NCI-H82 (cell line): ENCODE measurements around the gene CHCHD3.

Experiments
- DNase-seq: peaks from one replicate; lab custom pipeline; 2025; lab: John Stamatoyannopoulos, UW

CHCHD3 gene

DNA sequence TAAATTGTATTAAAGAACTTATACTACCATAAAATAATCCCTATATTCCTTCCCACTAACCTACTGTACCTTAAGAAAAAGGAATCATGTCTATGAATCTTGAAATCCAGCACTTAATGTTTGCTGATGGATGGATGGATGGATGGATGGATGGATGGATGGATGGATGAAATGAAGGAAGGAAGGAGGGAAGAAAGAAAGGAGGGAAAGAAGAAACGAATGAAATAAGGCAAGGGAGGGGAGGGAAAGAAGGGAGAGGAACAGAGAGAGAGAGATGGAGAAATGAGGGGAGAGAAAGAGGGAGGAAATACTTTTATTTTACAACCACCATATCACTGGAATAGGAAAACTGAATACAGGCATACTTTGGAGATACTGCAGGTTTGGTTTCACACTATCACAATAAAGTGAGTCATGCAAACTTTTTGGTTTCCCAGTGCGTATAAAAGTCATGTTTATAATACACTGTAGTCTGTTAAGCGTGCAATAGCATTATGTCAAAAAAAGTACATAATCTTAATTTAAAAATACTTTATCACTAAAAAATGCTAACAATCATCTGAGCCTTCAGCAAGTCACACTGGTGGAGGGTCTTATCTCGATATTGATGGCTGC, 219.8 kb downstream of the CHCHD3 start:
- no peak for DNase-seq

DNA sequence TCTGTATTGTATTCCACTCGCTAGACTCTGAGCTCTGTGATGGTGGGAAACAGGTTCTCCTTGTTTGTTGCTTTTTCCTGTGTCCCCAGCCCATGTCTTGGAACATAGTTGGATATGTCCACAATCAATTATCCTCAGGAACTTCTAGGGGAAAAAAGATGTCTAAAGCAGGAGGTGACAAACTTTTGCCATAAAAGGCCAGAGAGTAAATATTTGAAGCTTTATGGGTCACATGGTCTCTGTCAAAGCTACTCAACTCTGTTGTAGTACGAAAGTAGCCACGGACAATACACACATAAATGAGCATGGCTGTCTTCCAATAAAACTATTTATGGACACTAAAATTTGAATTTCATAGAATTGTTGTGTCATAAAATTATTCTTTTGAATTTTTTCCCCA, 220.5 kb downstream of the CHCHD3 start:
- no peak for DNase-seq

DNA sequence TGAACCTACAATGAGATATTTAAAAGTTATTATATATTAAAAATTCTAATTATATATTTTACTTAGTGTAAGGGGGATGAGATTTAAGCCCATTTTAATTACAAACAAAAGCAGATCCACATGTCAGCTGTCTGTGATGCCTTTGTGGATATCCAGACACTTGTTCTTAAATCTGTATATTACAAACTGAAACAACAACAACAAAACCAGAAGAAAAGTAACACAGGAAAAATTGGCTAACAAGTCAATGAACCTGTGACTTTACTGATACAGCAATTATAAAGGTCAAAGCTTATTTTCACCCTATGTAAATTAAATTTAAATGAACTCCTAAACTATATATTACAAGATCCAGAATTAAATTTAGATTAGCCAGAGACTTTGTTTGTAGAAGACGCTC, 222.7 kb downstream of the CHCHD3 start:
- no peak for DNase-seq

DNA sequence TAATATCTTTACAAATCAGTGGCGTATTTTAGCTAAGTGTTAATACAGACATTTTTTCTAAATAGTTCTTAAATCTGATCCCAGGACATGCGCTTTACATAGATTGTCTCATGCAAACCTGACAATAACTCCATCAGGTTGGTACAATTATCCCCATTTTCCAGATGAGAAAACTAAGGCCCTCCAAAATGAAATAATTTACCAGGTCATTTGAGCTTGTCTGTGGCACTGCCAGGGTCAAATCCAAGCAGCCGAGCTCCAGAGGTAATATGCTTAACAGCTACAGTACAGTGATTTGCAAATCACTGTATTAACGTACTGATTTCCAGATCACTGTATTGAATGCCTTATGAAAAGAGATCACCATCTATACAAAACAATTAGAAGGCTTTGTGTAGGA, 223.1 kb downstream of the CHCHD3 start:
- no peak for DNase-seq

DNA sequence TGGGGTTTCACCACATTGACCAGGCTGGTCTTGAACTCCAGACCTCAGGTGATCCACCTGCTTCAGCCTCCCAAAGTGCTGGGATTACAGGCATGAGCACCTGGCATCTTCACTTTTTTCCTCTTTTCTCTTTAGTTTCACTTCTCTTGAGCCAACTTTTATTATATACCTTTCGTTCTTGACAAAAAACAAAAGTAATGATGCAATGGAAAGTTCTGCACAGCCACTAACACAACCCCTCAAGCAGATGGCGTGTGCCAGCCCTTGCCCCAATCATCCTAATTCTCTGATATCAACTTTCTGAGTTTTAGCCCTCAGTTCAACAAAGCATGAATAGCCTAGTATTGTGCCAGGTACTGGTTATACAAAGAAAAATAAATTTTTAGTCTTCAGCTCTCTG, 223.6 kb downstream of the CHCHD3 start:
- DNase-seq: no peak

DNA sequence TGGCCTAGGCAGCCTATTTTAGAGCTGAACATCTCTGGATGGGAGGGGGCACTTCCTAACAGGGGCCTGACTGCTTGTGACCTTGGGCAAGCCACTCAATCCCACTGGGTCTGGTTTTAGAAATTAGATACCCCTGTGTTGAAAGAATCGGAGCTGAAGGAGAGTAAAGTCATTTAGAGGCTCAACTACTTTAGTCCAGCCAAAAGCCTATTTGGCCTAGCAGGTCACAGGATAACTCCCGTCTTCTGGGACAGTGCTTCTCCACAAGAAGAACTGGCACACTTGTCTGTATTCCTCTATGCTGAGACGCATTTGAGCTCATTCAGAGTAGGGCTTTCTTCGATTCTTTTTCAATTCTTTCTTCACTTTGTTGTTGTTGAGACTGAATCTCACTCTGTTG, 224.2 kb downstream of the CHCHD3 start:
- DNase-seq: no peak

DNA sequence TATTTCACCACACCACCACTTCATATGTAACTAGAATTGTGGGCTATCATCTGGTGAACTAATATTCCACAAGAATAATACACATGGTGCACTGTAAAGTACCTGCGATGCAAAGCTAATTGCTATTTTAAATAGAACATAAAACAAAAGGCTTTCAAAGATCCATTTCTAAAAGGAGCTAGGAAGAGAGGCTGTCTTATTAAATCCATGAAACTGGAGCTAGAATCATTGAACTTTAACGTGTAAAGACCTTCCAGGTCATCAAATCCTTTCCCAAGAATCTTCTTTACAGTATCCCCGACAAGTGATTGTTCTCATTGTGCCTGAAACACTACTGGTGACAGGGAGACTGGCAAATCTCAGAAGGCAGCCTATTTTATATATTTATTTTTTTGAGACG, 224.9 kb downstream of the CHCHD3 start:
- no peak for DNase-seq

DNA sequence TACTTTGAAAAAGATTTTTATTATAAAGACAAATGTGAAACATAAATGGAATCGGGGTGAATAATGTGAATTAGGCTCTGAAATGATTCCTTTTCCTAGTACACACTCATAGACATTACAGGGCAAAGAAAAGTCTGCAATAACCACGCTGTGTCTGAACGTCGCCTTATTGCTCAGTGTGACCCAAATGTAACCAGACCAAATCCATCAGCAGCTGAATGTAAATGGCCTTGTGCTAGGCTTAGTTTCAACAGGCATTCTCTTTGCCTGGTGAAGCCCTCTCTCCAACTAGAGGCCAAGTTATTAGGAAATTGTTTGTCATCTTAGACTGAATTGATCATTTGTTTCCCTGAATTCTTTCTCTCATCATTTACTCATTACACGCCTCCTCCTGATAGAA, 225.5 kb downstream of the CHCHD3 start:
- DNase-seq: no peak

DNA sequence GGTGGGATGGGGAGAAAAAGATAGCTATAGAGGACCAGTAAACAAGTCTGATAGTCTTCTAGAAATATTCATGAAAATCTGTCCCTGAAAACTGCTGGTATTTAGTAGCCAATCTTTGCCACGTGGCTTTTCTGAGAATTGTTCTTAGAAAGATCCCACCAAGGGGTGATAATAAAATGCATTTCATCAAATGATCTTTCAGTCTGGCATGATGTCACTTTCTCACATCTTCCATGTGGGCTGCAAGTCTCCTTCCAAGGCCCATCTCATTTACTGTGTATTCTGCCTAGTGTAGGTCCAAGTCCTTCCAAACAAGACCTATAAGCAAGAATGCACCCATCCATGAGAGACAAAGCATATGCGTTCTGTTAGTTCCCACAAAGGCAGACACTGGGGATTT, 226.0 kb downstream of the CHCHD3 start:
- DNase-seq: no peak

DNA sequence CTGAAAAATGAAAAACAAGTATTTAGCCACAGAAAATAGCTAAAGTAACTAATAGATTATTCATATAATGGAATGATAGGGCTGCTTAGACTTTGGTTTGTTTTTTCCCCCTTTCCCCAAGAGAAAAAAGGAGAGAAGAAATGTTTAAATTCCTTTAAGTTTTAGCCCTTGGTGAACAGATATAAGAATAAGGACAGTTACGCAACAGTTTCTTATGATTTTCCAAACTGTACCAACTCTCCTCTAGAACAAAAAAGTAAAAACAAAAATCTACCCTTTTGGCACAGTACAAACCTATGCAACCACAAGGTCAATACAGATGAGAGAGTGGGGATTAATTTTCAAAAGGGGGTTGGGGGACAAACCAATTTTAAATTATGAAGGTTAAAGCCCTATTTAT, 227.7 kb downstream of the CHCHD3 start:
- DNase-seq: no peak

DNA sequence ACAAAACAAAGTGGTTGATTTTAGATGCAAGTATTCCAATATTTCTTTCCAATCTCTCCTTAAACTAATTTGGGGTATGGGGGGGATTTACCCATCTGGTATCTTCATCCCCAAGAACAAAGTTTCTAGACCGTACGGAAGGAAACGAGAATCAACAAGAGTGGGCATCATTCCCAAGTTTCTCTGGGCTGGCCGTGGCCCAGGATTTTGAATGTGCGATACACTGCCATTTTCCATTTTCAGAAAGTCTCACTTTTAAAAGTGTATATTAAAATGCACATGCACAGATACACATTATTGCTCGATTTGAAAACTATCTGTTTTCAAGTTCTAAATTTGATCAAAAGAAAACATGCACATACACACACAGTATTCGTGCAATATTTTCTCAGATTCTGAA, 234.5 kb downstream of the CHCHD3 start:
- DNase-seq: no peak

DNA sequence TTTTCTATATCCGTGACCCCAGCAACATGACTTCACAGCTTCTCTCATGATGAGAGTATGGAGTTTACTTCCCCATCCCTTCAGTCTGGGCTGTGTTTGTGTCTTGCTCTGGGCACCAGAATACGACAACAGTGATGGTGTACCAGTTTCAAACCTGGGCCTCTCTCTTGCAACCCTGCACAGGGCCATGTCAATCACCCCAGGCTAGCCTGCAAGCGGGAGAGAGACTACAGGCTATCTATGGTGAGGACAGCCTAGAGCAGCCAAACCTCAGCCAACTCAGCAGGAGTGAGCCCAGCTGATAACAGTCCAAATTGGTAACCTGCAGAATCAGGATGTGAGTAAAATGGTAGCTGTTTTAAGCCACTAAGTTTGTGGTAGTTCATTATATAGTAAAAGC, 235.8 kb downstream of the CHCHD3 start:
- DNase-seq: no peak

DNA sequence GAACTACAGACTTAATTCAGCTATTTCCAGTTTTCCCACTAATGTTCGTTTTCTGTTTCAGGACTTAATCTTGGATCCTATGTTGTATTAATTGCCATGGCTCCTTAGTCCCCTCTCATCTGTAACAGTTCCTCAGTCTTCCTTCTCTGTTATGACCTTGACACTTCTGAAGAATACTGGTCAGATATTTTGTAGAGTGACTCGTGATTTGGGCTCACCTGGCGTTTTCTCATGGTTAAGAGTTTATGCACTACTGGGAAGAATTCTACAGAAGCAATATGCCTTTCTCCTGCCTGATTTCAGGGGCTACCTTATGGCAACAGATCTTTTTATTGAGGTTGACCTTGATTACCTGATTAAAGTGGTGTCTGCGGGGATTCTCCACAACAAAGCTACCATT, 239.4 kb downstream of the CHCHD3 start:
- DNase-seq: no peak

DNA sequence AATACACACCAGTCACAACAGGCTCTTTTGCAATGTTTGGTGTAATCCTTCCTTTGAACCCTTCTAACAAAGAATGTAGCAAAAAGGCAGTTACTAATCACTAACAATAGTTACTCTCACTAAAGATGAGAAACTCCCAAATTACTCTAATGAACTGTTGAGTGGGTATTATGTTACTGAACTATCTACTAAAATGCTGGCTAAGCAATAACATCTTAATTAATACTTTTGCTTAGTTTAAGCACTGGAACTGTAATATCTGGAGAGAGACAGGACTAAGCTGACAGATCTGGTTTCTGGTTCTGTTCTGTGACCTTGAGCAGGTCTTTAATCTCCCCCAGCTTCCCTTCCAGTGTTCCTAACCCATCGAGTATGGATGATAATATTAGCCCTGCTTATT, 241.7 kb downstream of the CHCHD3 start:
- DNase-seq: no peak

DNA sequence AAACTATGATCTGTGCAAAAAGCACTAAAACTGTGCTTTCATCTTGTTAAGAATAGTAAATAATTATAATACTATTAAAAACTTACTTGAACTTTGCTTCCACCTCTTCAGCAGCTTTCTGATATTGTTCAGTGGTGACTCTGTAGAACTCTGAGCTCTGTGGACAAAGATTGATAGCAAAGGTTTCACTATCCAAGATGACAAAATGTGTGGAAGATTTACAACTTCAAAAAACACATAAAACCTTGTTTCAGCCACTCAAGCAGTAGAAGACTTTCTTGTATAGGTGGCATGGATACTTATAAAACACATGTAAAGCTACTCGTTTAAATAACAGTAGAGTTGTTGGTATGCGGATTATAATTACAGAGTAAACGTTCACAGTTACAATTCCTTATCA, 243.6 kb downstream of the CHCHD3 start:
- no peak for DNase-seq

DNA sequence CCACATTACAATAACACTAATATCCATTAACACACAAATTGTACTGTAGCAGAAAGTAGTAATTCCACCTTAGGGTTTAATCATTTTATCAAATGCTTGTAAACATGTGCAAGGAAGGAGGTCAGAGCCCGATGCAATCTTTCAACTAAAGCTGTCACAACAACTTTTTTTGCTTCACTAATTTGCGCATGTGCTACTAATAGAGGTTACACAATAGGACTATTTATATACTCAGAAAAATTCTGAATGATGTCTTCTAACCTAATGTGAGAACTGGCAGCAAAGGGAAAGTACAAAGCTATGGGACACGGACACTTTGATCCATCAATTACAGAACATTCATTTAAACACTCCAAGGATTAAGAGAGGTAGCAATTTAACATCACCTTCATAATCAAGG, 244.4 kb downstream of the CHCHD3 start:
- no peak for DNase-seq

DNA sequence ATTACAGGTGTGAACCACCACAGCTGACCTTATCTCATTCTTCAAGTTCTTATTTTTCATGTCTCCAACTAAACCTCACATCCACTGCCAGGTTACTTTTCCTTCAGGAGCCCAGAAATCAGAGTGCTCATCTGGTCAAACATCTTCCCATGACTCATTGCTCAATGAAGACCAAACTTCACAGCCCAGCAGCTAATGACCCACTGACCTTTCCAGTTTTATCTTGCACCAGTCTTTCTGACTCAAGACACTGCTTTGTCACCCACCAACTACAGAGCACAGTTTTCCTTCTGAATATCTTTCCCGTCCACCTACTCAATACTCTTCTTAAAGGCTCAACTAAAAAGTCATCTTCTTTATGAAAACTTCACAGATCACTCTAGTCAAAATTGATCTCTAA, 245.1 kb downstream of the CHCHD3 start:
- DNase-seq: no peak

DNA sequence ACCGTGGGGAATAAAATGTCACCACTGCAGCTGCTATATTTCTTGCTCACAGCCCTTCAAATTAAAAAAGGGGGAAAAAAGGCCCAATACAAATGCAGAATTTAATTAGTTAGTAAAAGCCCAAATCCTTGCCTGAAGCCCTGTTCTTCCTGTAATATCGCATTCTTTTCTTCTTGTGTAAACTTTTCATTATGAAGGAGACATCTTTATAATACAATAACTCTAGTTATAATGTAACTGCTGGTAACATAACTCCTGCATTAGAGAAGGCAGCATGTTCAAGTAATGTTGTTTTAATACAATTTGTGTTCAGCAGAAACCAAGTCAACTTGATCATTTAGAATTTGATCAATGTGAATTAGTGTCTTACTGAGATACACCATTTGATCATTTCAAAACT, 250.9 kb downstream of the CHCHD3 start:
- no peak for DNase-seq

DNA sequence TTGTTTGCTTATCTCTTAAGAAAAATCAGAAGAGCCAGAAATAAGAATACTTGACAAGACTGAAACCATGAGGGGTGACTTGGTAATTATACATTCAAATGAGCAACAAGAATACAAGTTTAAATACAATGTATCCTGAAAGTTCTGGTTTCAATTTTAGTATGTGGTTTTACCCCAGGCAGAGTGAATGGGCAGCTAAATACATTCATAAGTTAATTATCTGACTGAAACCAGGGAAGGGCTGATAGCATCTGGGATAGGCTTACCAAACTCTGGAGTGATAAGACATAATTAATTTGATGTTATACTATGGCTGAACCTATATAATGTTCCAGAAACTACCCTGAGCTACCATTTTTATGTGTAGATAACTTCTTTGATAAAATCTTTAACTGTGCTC, 253.4 kb downstream of the CHCHD3 start:
- no peak for DNase-seq

DNA sequence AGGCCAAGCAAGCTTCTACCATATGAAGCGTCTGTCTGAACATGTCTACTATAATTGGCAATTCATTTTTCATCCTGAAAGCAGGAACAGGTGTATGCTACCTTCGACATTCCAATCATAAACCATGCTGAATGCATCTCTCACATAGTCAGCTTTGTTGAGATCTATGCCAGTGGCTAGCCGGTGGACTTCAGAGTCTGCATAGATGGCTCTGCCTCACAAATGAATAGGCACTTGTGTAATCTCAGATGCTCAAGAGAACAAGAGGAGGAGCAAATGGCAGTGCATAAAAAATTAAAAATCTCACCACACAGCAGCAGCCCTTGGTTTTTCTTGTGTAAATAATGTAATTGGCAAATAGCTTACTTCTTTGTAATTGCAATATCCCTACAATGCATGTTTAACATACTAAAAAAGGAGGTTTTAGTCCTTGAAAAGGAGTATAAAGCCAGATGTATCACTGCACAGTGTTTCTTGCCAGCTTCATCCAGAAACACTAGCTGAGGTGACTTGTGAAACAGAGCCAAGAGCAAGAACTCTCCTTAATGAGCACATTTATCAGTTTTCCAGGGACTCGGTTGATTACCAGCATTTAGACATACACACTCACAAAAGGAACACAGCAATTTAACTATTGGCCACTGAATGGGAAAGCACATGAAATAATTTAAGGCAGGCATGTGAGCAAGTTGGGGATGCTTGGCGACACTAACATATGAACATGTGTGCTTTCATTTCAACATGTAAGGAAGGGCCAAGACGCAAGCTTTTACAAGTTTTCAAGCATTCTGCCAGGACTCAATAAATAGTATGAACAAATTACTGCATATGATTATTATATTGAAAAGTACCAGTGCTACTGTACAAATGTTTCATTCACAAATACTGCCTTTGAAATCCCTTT, 255.7 kb downstream of the CHCHD3 start:
- no peak for DNase-seq

DNA sequence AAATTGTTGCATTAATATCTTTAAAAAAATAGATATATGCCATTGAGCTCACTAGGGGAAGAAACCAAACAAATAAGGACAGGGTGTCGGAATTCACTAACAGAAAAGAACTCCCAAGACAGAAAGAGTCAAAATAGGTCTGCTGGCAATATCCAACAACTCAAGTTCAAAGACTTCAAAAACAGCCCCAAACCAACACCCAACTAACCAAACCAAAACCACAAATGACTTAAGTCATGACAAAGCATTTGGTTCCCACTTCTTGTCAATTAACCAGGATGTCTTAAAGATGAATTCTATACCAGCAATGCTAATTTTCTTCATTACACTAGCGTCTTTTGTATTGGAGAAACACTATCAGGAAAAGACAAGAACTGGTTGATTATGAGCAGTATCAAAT, 256.7 kb downstream of the CHCHD3 start:
- DNase-seq: no peak

DNA sequence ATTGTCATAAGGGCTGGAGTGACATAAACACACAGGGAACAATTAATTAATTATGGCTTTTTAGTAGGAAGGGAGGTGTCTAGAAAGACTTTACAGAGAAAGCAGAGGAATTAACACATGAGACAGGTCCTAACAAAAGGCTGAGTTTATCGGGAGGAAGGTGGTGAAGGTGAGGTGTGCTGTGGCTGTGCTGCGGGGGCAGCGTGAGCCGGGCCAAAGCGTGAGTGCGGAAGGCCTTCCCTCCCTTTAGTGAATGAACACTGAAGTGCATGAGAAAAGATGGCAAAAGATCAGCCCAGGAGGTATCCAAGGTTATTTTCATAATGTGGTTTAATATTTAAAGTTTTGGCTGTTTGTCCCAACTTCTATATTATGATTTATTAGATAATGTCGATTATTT, 262.2 kb downstream of the CHCHD3 start:
- no peak for DNase-seq

DNA sequence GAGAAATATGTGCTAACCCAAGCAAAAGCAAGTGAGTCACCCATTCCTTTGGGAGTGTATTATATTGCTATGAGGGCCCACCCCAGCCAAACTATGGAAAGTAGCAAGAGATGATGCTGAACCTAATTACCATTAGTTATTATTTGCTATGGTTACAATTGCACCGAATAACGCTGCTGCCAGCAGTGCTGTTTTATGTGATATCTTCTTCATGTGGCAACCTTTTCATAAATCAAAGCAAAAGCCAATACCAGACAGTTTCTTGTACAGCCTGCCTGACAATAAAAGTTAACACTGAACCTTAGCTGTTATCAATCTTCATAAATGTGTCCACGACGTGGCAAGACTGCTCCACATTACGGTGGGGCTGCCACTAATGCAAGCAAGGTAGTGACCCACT, 263.9 kb downstream of the CHCHD3 start:
- no peak for DNase-seq
